Anterior cingulate cortex (tissue), 58 donors: Measurements from ENCODE around the gene STEEP1.
A peak's percentile ranks its signal among the peaks of the same experiment; 100 is the strongest.

Source experiments
- DNase-seq, 58 donors: peaks; one replicate each; lab custom pipeline; 2025; lab: John Stamatoyannopoulos, UW

Gene STEEP1

GRCh38 chrX:119492463-119492862 lies 72.7 kb downstream of the STEEP1 start:
- DNase-seq, result no peak

- no peak for DNase-seq
Measured at GRCh38 chrX:119489212-119490074, 75.8 kb downstream of the STEEP1 start.

- DNase-seq, result peak in 26 of 58 donors; percentile 0 to 47 (median 2)
Measured at GRCh38 chrX:119488749-119489148, 76.5 kb downstream of the STEEP1 start.
